Neural crest cell (in vitro differentiated cells): ENCODE measurements around the gene FHIT. TPM values are rescaled to one million over a fixed set of nuclear protein-coding genes. Genes with fewer than 3 reads are reported as not detected.

Experiments
- DNase-seq: peaks from one replicate; pipeline ENCODE4 v3.0.0; 2021; ENCODE audit warnings: low read depth, mixed read lengths, low spot score
- H3K27ac Mint-ChIP-seq: one replicate; pipeline ENCODE4 v1.8.0; 2021; ENCODE audit warnings: mild to moderate bottlenecking, mixed read lengths; ENCODE audit not compliant: unreplicated experiment
- H3K27me3 Mint-ChIP-seq: 2 replicates; pipeline ENCODE4 v1.8.0; 2021; ENCODE audit warnings: low read depth, mild to moderate bottlenecking, mixed read lengths
- H3K36me3 Mint-ChIP-seq: 2 replicates; pipeline ENCODE4 v1.8.0; 2021; ENCODE audit warnings: low read depth, mild to moderate bottlenecking, mixed read lengths
- H3K4me1 Mint-ChIP-seq: 2 replicates; pipeline ENCODE4 v1.8.0; 2021; ENCODE audit warnings: mixed read lengths
- H3K4me3 Mint-ChIP-seq: one replicate; pipeline ENCODE4 v1.8.0; 2021; ENCODE audit warnings: mild to moderate bottlenecking, mixed read lengths
- H3K9me3 Mint-ChIP-seq: 2 replicates; pipeline ENCODE4 v1.8.0; 2021; ENCODE audit warnings: mixed read lengths
- CTCF ChIP-seq: fragments of 200-600 bp; sonication (generic); conservative IDR thresholded peaks from 2 replicates; pipeline ENCODE4 v1.5.0; 2021; ENCODE audit warnings: antibody characterized with exemption, mild to moderate bottlenecking
- total RNA-seq: library from RNA; stranded (reverse); gene quantifications from 2 replicates; pipeline ENCODE4 v1.2.1, GENCODE V29; 2021

The FHIT gene
- total RNA-seq, 1 donor from 2014 or later: 5.2 TPM

- no peaks in the 10 kb centered on the region for H3K27me3 Mint-ChIP-seq
- no peak overlapping the region for H3K4me3 Mint-ChIP-seq
- peaks cover 23% of the 10 kb centered on the region for H3K9me3 Mint-ChIP-seq
- H3K36me3 Mint-ChIP-seq: peaks cover 13% of the 10 kb centered on the region
- no peak for TF ChIP-seq CTCF
- H3K4me1 Mint-ChIP-seq: peaks cover 7% of the 10 kb centered on the region
- no peak overlapping the region for H3K27ac Mint-ChIP-seq
- no peak for DNase-seq
Measured at GRCh38 chr3:60659098-60659497, 592.2 kb downstream of the FHIT start.

GRCh38 chr3:60657972-60658371 lies 593.3 kb downstream of the FHIT start:
- Mint-ChIP-seq H3K27me3 (no peaks in the 10 kb centered on the region), H3K4me3 (no peak overlapping the region), H3K4me1 (peaks cover 9% of the 10 kb centered on the region), H3K36me3 (peaks cover 13% of the 10 kb centered on the region), H3K9me3 (peaks cover 22% of the 10 kb centered on the region), H3K27ac (no peak overlapping the region)
- DNase-seq: no peak
- TF ChIP-seq CTCF: no peak

- TF ChIP-seq CTCF: no peak
- Mint-ChIP-seq H3K36me3 (no peaks in the 10 kb centered on the region), H3K27ac (no peak overlapping the region), H3K4me3 (no peak overlapping the region), H3K4me1 (peaks cover 11% of the 10 kb centered on the region), H3K27me3 (no peaks in the 10 kb centered on the region), H3K9me3 (peaks cover 3% of the 10 kb centered on the region)
- DNase-seq: no peak
Measured at GRCh38 chr3:60652829-60653228, 598.4 kb downstream of the FHIT start.

- no peaks in the 10 kb centered on the region for H3K27me3 Mint-ChIP-seq
- no peak overlapping the region for H3K27ac Mint-ChIP-seq
- no peaks in the 10 kb centered on the region for H3K36me3 Mint-ChIP-seq
Measured at GRCh38 chr3:60651799-60652198, 599.5 kb downstream of the FHIT start.

GRCh38 chr3:60650171-60650570 lies 601.1 kb downstream of the FHIT start:
- Mint-ChIP-seq H3K4me3 (no peak overlapping the region), H3K36me3 (no peaks in the 10 kb centered on the region), H3K9me3 (peaks cover 2% of the 10 kb centered on the region), H3K4me1 (peaks cover 11% of the 10 kb centered on the region), H3K27me3 (no peaks in the 10 kb centered on the region), H3K27ac (no peak overlapping the region)
- no peak for TF ChIP-seq CTCF
- no peak for DNase-seq

More at GRCh38 chr3:60651799-60652198, 599.5 kb downstream of the FHIT start:
- H3K9me3 Mint-ChIP-seq: peaks cover 2% of the 10 kb centered on the region
- TF ChIP-seq CTCF: no peak
- H3K4me1 Mint-ChIP-seq: peaks cover 11% of the 10 kb centered on the region
- DNase-seq: no peak
- H3K4me3 Mint-ChIP-seq: no peak overlapping the region

- Mint-ChIP-seq H3K36me3 (no peaks in the 10 kb centered on the region), H3K27ac (no peak overlapping the region), H3K4me1 (peaks cover 5% of the 10 kb centered on the region), H3K4me3 (no peak overlapping the region), H3K27me3 (no peaks in the 10 kb centered on the region), H3K9me3 (no peaks in the 10 kb centered on the region)
- TF ChIP-seq CTCF: no peak
- DNase-seq: no peak
Measured at GRCh38 chr3:60645801-60646200, 605.5 kb downstream of the FHIT start.
